Measurements from ENCODE around the gene F2.
"Not testable (repeated sequence)": the region's sequence is repeated elsewhere in the genome, so short reads cannot be mapped to it uniquely, and the experiment has no call there.

GRCh38 chr11:46717825-46718154 is 1.2 kb upstream of the F2 start:
- TF ChIP-seq CTCF, EZH2, EZH2phosphoT487 (IDR thresholded peaks at IDR 0.05): not testable (repeated sequence)

All from neural progenitor cell (in vitro differentiated cells).